SK-N-MC (cell line): ENCODE data around the gene KRTAP10-10.

ENCODE experiments used
- DNase-seq: peaks from one replicate; pipeline ENCODE4 v3.0.0-alpha.2; 2011; ENCODE audit warnings: low read depth, low spot score
- H3K27ac ChIP-seq: fragments of 200-600 bp; sonication (generic); 2 replicates; pipeline ENCODE4 v1.5.1; 2016; ENCODE audit warnings: mixed run types
- H3K36me3 ChIP-seq: fragments of 200-600 bp; sonication (generic); 2 replicates; pipeline ENCODE4 v1.6.1; 2017; ENCODE audit warnings: antibody characterized with exemption, low read length, mixed read lengths; ENCODE audit not compliant: insufficient read depth
- H3K4me3 ChIP-seq: fragments of 200-600 bp; sonication (generic); 2 replicates; pipeline ENCODE4 v1.5.1; 2016
- H3K9ac ChIP-seq: fragments of 200-600 bp; sonication (generic); 2 replicates; pipeline ENCODE4 v1.8.0; 2017; ENCODE audit warnings: mixed run types, mixed read lengths; ENCODE audit not compliant: insufficient read length
- H3K9me3 ChIP-seq: fragments of 200-600 bp; sonication (generic); 2 replicates; pipeline ENCODE4 v1.6.1; 2017; ENCODE audit warnings: low read depth, mild to moderate bottlenecking, antibody characterized with exemption, low read length, moderate library complexity, mixed read lengths
- EZH2 ChIP-seq: fragments of 200-600 bp; sonication (generic); IDR thresholded peaks from one replicate; pipeline ENCODE4 v1.6.1; 2017; ENCODE audit warnings: antibody characterized with exemption
- FOXP2 ChIP-seq: optimal IDR thresholded peaks from 2 replicates; pipeline ENCODE3; 2011; ENCODE audit warnings: mild to moderate bottlenecking, moderate library complexity; ENCODE audit not compliant: insufficient read depth; ENCODE audit errors: extremely low read length, control extremely low read depth
- POLR2AphosphoS5 ChIP-seq: IDR thresholded peaks from 2 replicates; pipeline ENCODE4 v1.6.1; 2012; ENCODE audit warnings: mild to moderate bottlenecking, low read depth, low read length, borderline replicate concordance

Gene KRTAP10-10

GRCh38 chr21:44686843-44687561 is 49.8 kb downstream of the KRTAP10-10 start:
- Histone ChIP-seq H3K4me3 (no peak overlapping the region), H3K36me3 (peaks cover 10% of the 10 kb centered on the region), H3K9ac (no peak overlapping the region), H3K9me3 (no peaks in the 10 kb centered on the region), H3K27ac (no peak overlapping the region)
- no peak for TF ChIP-seq FOXP2
- no peak for DNase-seq

DNA sequence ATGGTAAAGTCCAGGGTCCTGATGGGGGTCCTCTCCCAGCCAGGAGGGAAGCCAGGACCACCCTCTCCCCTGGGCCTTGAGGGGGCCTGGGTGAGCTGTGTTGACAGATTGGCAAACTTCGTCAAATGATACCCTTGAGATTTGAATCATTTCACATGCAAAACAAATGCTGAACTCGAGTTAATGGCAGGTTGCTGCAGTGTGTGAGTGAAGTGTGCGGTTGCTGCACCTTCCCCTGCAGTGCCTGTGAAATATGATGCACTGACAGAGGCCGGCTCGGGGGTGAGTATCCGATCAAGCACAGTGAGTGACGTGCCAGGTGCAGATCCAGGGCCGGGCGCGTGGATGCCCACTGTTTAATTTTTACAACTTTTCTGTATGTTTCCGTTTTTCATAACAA is 50.5 kb downstream of the KRTAP10-10 start:
- TF ChIP-seq POLR2AphosphoS5, result no peak
- TF ChIP-seq FOXP2, result no peak
- no peak for TF ChIP-seq EZH2
- no peak for DNase-seq
- no peak overlapping the region for H3K27ac ChIP-seq
- H3K36me3 ChIP-seq, result peaks cover 16% of the 10 kb centered on the region
- H3K9me3 ChIP-seq, result peaks cover under 1% of the 10 kb centered on the region; the same call in 1 of the 2 replicates
- no peak overlapping the region for H3K4me3 ChIP-seq
- H3K9ac ChIP-seq, result no peak overlapping the region
